Measurements from ENCODE around the gene ANKRD33B.

ANKRD33B gene

DNA sequence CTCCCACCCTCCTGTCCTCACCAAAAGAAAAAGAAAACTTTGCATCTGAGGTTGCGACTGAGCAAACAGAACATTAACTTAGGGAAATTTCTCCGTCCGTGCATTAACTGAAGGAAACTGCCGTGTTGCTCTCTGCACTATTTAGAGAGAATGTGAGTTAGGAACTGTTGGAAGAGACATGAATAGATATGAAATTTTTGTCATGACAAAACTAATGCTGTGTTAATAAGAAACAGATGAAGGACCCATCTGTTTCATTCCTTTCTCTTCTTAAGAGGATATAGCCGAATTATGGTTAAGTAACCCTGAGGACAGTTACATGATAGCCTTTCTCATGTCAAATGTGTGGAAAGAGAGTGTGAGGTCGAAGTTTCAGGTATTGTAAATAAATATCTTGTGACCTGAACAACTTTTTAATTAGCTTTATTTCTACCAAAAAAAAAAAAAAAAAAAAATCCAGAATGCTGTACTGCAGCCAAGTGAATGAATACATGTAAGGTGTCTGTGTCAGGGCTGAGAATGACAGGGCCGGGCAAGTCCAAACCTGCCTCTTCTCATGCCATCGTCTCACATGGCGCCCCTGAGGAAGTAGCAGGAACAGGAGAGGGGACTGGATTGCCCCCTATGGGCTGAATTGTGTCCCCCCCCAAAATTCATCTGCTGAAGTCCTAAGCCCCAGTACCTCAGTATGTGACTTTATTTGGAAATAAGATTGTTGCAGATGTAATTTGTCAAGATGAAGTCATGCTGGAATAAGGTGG lies 35.6 kb upstream of the ANKRD33B start:
- Histone ChIP-seq H3K36me3 (ENCODE audit: control insufficient read depth in 1 of 2, insufficient read depth in 2 of 2, low read length in 2 of 2) (no peaks in the 10 kb centered on the region), H3K9me3 (ENCODE audit: control insufficient read depth in 1 of 2, low read length in 2 of 2) (no peaks in the 10 kb centered on the region), H3K4me1 (ENCODE audit: control insufficient read depth in 1 of 2, insufficient read depth in 2 of 2, low read length in 2 of 2) (no peaks in the 10 kb centered on the region), H3K27ac (ENCODE audit: low read length) (no peak overlapping the region), H3K27me3 (ENCODE audit: low read depth, low read length) (peaks cover 3% of the 10 kb centered on the region), H3K4me3 (ENCODE audit: low read depth in 1 of 2, low read length in 2 of 2) (no peak overlapping the region)

DNA sequence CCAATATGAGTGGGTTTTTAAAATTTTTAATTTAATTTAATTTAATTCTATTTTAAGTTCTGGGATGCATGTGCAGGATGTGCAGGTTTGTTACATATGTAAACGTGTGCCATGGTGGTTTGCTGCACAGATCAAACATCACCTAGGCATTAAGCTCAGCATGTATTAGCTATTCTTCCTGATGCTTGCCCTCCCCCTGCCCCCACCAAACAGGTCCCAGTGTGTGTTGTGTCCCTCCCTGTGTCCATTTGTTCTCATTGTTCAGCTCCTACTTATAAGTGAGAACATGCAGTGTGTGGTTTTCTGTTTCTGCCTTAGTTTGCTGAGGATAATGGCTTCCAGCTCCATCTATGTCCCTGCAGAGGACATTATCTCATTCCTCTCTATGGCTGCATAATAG lies 35.0 kb upstream of the ANKRD33B start:
- peaks cover 7% of the 10 kb centered on the region for H3K27me3 ChIP-seq (ENCODE audit: low read depth, low read length)
- H3K36me3 ChIP-seq (ENCODE audit: control insufficient read depth in 1 of 2, insufficient read depth in 2 of 2, low read length in 2 of 2) = no peaks in the 10 kb centered on the region
- H3K4me3 ChIP-seq (ENCODE audit: low read depth in 1 of 2, low read length in 2 of 2) = no peak overlapping the region
- H3K9me3 ChIP-seq (ENCODE audit: control insufficient read depth in 1 of 2, low read length in 2 of 2) = no peaks in the 10 kb centered on the region
- H3K4me1 ChIP-seq (ENCODE audit: control insufficient read depth in 1 of 2, insufficient read depth in 2 of 2, low read length in 2 of 2) = no peaks in the 10 kb centered on the region
- no peak overlapping the region for H3K27ac ChIP-seq (ENCODE audit: low read length)

DNA sequence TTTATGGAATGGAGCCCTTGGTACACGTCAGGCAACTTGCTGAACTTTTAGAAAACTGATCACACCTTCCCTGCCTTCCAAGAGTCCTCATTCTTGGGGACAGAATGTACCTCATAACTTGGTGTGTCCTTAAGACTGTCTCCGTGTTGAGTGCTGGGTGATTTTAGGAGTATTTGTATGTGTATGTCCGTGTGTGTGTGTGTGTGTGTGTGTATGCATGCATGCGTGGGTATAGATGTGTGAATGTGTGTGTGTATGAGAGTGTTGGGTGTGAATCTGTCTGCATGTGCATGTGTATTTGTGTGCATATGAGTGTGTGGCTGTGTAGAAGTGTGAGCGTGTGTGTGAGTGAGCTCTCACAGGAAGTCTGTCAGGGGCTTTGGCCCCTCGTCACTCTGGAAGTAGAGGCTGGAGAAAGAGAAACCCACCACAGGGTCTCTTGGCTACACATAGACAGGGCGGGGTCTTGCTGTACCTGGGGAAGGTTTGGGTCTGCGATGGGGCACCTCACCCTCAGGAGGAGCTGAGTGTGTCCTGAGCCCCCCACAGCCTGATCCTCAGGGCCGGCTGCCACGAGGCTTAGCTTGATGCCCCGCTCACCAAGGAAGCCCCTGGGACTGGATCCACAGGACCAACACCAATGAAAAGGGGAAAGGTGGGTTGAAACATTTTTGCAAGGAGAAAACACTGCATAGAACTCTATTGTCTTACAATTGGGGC lies 33.1 kb upstream of the ANKRD33B start:
- Histone ChIP-seq H3K9me3 (ENCODE audit: control insufficient read depth in 1 of 2, low read length in 2 of 2) (no peaks in the 10 kb centered on the region), H3K4me1 (ENCODE audit: control insufficient read depth in 1 of 2, insufficient read depth in 2 of 2, low read length in 2 of 2) (no peaks in the 10 kb centered on the region), H3K4me3 (ENCODE audit: low read depth in 1 of 2, low read length in 2 of 2) (no peak overlapping the region)

DNA sequence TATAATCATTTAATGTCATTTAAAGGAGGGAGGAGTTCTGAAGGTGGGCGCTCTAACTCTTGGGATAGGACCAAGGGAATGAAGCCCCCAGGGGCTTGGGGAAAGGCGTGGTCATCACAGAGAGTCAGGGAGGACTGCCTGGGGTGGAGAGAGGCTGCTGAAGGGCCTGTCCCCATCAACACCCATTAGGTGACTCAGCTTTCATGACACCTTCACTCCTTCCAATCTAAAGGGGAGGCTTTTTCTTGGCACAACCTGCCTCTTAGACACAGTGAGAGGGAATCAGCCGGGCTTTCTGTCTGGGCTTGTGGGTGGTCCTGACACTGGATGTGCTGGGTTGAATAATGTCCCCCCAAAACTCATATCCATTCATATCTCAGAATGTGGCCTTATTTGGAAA lies 31.4 kb upstream of the ANKRD33B start:
- Histone ChIP-seq H3K9me3 (ENCODE audit: control insufficient read depth in 1 of 2, low read length in 2 of 2) (no peaks in the 10 kb centered on the region), H3K27me3 (ENCODE audit: low read depth, low read length) (peaks cover 7% of the 10 kb centered on the region), H3K4me1 (ENCODE audit: control insufficient read depth in 1 of 2, insufficient read depth in 2 of 2, low read length in 2 of 2) (peaks cover 0 to 5% of the 10 kb centered on the region in 2 donors), H3K27ac (ENCODE audit: low read length) (no peak overlapping the region), H3K36me3 (ENCODE audit: control insufficient read depth in 1 of 2, insufficient read depth in 2 of 2, low read length in 2 of 2) (no peaks in the 10 kb centered on the region), H3K4me3 (ENCODE audit: low read depth in 1 of 2, low read length in 2 of 2) (no peak overlapping the region)

More for the DNA sequence above, 33.1 kb upstream of the ANKRD33B start:
- Histone ChIP-seq H3K27ac (ENCODE audit: low read length) (no peak overlapping the region), H3K27me3 (ENCODE audit: low read depth, low read length) (peaks cover 7% of the 10 kb centered on the region), H3K36me3 (ENCODE audit: control insufficient read depth in 1 of 2, insufficient read depth in 2 of 2, low read length in 2 of 2) (no peaks in the 10 kb centered on the region)

DNA sequence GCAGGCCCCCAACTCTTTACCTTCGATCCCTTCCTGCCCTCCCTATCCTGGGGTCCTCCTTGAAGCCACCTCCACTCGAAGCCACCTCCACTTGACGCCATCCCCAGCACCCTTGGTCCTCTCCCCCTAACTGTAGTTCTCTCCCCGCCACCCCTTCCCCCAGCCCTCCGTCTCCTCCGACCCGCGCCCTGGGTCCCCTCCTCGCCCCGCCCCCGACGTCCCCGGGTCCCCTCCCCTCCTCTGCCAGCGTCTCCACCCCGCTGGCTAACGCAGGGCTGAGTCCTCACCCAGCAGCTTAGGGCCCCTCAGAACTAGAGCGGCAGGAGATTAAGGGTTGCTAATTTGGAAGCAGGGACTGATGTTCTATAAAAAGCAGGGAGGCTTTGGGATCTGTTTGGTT lies 30.6 kb upstream of the ANKRD33B start:
- no peaks in the 10 kb centered on the region for H3K9me3 ChIP-seq (ENCODE audit: control insufficient read depth in 1 of 2, low read length in 2 of 2)
- H3K27me3 ChIP-seq (ENCODE audit: low read depth, low read length) = peaks cover 7% of the 10 kb centered on the region
- H3K4me3 ChIP-seq (ENCODE audit: low read depth in 1 of 2, low read length in 2 of 2) = no peak overlapping the region
- no peak overlapping the region for H3K27ac ChIP-seq (ENCODE audit: low read length)
- H3K36me3 ChIP-seq (ENCODE audit: control insufficient read depth in 1 of 2, insufficient read depth in 2 of 2, low read length in 2 of 2) = no peaks in the 10 kb centered on the region
- H3K4me1 ChIP-seq (ENCODE audit: control insufficient read depth in 1 of 2, insufficient read depth in 2 of 2, low read length in 2 of 2) = peaks cover 0 to 7% of the 10 kb centered on the region in 2 donors

DNA sequence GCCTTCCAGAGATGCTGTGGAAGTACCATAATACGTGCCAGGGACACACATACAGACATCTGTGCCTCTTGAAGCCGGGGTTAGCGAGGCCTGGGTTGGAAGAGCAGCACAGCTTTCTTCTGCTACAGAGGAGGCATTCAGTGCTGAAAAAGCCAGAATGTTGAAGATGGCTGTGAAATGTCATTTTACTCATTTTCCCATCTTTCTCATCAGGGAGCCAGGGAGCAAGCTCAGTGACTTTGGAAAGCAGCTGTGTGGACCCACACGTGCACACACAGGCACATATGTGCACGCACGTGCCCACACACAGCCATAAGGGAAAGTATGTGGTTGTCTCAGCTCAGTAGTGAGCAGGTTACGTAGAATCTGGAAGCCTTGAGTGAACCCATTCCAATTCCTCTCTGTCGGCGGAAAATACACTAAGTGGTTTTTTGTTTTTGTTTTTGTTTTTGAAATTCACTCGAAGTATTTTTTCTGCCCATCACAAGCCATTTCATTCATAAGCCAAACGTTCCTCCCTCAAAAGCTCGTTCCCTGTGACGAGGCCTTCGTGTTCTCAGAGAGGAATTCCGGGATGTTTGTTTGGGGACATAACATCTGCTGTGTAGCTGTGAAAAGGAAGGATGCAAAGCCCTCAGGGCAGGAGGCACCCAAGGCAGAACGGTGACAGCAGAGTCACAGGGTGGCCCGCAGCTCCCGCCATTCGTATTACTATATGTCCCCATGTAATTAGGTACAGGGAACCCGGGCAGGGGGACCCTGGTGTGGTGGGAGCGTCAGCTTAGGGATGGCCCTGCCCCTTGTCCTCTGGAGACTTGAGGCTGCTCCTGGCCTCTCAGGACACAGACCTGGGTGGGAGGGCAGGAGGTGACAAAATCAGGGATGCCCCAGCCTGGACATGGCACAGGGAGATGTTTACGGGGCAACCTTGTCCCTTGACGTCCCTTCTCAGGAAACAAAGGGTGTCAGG lies 29.0 kb upstream of the ANKRD33B start:
- Histone ChIP-seq H3K36me3 (ENCODE audit: control insufficient read depth in 1 of 2, insufficient read depth in 2 of 2, low read length in 2 of 2) (no peaks in the 10 kb centered on the region), H3K9me3 (ENCODE audit: control insufficient read depth in 1 of 2, low read length in 2 of 2) (no peaks in the 10 kb centered on the region), H3K27me3 (ENCODE audit: low read depth, low read length) (peaks cover 7% of the 10 kb centered on the region), H3K4me3 (ENCODE audit: low read depth in 1 of 2, low read length in 2 of 2) (no peak overlapping the region), H3K27ac (ENCODE audit: low read length) (no peak overlapping the region), H3K4me1 (ENCODE audit: control insufficient read depth in 1 of 2, insufficient read depth in 2 of 2, low read length in 2 of 2) (peaks cover 0 to 7% of the 10 kb centered on the region in 2 donors)

DNA sequence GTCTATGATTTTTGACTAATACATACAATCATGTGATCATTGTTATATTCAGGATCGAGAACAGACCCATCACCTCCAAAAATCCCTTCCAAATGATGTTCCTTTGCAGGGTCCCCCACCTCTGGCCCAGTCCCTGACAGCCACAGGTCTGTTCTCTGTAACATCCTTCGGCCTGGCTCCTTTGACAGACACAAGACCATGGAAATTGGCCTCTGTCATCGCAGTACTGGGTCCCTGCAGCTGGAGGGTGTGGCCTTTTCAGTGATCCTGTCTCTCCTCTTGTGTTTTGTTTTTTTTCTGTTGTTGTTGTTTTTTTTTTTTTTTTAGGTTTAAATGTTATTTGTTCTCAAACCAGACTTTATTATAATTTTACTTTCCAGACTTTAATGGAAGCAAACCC lies 27.4 kb upstream of the ANKRD33B start:
- Histone ChIP-seq H3K36me3 (ENCODE audit: control insufficient read depth in 1 of 2, insufficient read depth in 2 of 2, low read length in 2 of 2) (no peaks in the 10 kb centered on the region), H3K4me1 (ENCODE audit: control insufficient read depth in 1 of 2, insufficient read depth in 2 of 2, low read length in 2 of 2) (peaks cover 0 to 7% of the 10 kb centered on the region in 2 donors), H3K27me3 (ENCODE audit: low read depth, low read length) (peaks cover 7% of the 10 kb centered on the region), H3K27ac (ENCODE audit: low read length) (no peak overlapping the region), H3K9me3 (ENCODE audit: control insufficient read depth in 1 of 2, low read length in 2 of 2) (no peaks in the 10 kb centered on the region), H3K4me3 (ENCODE audit: low read depth in 1 of 2, low read length in 2 of 2) (no peak overlapping the region)

DNA sequence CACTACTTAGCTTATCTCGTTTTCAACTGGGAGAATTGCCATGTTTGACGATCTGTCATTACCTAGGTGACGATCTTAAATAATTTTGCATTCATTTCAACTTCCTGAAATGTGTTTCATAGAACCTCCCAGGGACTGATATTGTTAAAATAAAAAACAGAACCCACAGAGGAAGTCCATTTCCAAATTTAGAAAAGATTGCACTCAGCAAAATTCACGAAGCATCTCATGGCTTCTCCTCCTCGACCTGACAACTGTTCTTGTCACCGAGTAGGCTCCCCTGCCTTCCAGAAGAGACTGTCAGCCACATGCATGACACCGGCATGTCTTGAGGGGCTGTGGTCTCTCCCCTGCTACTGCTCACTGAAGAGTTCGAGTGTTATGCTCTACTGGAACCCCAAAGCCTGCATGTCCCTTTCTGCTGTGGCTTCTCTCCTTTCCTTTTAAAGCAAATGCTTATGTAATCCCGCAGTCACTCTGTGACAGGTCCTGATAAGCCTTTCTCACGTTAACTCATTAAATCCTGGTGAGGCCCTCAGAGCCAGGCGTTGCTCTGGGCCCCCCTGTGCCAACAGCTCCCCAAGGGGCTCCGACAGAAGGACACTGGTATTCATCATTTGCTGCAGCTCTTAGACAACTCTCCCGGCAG lies 26.8 kb upstream of the ANKRD33B start:
- peak overlapping the region in 1 of 2 donors; percentile 2 for H3K4me3 ChIP-seq (ENCODE audit: low read depth in 1 of 2, low read length in 2 of 2)
- no peak overlapping the region for H3K27ac ChIP-seq (ENCODE audit: low read length)
- peaks cover 0 to 7% of the 10 kb centered on the region in 2 donors for H3K4me1 ChIP-seq (ENCODE audit: control insufficient read depth in 1 of 2, insufficient read depth in 2 of 2, low read length in 2 of 2)
- no peaks in the 10 kb centered on the region for H3K36me3 ChIP-seq (ENCODE audit: control insufficient read depth in 1 of 2, insufficient read depth in 2 of 2, low read length in 2 of 2)
- no peaks in the 10 kb centered on the region for H3K9me3 ChIP-seq (ENCODE audit: control insufficient read depth in 1 of 2, low read length in 2 of 2)
- H3K27me3 ChIP-seq (ENCODE audit: low read depth, low read length) = peaks cover 7% of the 10 kb centered on the region

DNA sequence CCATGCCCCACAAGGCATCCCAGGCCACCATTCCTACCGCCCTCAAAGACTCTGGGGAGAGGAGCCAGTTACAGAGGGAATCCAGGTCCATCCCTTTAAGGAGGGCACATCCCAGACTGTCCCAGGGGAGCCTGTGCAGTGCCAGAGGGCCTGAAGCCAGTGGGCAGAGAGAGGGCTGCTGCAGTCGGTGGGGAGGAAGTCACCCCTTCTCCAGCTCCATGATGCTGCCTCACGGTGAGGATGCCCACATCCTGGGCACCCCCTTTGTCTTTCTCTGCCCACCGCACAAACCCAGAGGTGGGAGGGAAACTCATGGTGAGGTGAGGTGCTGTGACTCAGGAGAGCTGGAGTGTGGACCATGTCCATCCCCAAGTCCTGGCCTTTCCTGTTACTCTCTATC lies 26.2 kb upstream of the ANKRD33B start:
- Histone ChIP-seq H3K36me3 (ENCODE audit: control insufficient read depth in 1 of 2, insufficient read depth in 2 of 2, low read length in 2 of 2) (no peaks in the 10 kb centered on the region), H3K27me3 (ENCODE audit: low read depth, low read length) (peaks cover 3% of the 10 kb centered on the region), H3K9me3 (ENCODE audit: control insufficient read depth in 1 of 2, low read length in 2 of 2) (no peaks in the 10 kb centered on the region), H3K4me3 (ENCODE audit: low read depth in 1 of 2, low read length in 2 of 2) (no peak overlapping the region), H3K4me1 (ENCODE audit: control insufficient read depth in 1 of 2, insufficient read depth in 2 of 2, low read length in 2 of 2) (peaks cover 0 to 7% of the 10 kb centered on the region in 2 donors), H3K27ac (ENCODE audit: low read length) (no peak overlapping the region)

DNA sequence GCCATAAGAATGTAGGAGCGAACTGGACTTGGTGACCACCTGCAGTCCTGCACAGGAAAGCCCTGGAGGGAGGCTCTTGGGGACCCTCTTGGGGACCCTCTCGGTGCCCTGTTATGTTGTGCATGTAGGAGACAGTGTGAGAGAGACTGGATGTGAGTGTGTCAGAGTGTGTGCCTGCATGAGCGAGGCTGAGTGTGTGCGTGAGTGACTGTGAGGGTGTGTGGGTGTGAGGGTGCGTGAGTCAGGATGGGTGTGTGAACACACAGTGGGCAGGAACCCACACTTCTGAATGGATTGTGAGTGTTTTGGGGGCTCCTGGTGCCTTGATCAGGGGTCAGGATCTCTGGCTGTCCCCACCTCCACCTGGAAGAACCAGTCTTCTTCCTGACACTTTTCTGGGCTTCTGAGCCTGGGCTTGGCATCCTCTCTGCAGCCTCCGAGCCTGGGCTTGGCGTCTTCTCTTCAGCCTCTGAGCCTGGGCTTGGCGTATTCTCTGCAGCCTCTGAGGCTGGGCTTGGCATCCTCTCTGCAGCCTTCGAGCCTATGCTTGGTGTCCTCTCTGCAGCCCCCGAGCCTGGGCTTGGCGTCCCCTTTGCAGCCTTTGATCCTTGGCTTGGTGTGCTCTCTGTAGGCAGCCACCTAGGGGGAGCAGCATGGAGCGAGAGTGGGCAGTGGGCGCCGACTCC lies 25.6 kb upstream of the ANKRD33B start:
- no peaks in the 10 kb centered on the region for H3K9me3 ChIP-seq (ENCODE audit: control insufficient read depth in 1 of 2, low read length in 2 of 2)

More for the DNA sequence above, 25.6 kb upstream of the ANKRD33B start:
- Histone ChIP-seq H3K4me1 (ENCODE audit: control insufficient read depth in 1 of 2, insufficient read depth in 2 of 2, low read length in 2 of 2) (peaks cover 0 to 7% of the 10 kb centered on the region in 2 donors), H3K4me3 (ENCODE audit: low read depth in 1 of 2, low read length in 2 of 2) (no peak overlapping the region), H3K36me3 (ENCODE audit: control insufficient read depth in 1 of 2, insufficient read depth in 2 of 2, low read length in 2 of 2) (no peaks in the 10 kb centered on the region), H3K27ac (ENCODE audit: low read length) (no peak overlapping the region), H3K27me3 (ENCODE audit: low read depth, low read length) (peaks cover 3% of the 10 kb centered on the region)

Data from muscle layer of duodenum (tissue), 2 donors.